ENCODE measurements around the gene PDE4D.

DNA sequence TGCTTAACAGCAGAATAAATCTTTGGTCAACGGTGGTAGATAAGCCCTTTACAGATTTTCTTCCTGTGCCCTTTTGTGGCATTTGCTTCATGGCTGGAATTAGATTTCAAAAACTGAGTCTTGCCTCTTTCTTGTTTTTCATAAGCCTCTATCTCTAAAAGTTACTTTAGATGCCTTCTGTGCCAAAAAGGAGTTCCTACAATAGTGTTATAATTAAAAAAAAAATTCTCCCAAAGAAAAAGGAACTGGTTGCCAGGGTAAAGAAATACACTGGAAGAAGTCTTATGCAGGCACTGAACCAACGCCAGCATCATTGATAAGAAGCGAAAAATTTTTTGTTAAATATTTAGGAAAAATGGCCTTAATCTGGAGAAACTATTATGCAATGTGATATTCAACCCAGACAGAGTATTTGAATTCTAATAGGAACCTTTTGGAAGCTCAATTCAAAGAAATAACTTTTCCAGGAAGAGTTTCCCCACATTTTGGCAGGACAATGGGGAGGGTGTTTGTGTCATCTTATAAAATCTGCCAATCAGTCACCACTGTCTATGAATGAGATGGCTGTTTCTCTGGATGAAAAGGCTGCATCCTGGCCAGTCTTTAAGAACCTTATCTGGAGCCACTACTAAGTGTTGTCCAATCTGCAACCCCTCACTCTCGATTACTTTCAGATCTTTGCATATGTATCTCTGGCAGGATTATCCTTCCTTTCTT lies 608.1 kb downstream of the PDE4D start:
- TF ChIP-seq BHLHE40 (IDR thresholded peaks at IDR 0.05; ENCODE audit: borderline replicate concordance) (no peak), L3MBTL2 (conservative IDR thresholded peaks at IDR 0.05) (no peak), FOXK2 (IDR thresholded peaks at IDR 0.05) (no peak), TARDBP (IDR thresholded peaks at IDR 0.05) (no peak), SUZ12 (IDR thresholded peaks at IDR 0.05) (no peak), FOXM1 (IDR thresholded peaks at IDR 0.05; ENCODE audit: borderline replicate concordance) (no peak), SP1 (IDR thresholded peaks at IDR 0.05) (no peak), ARNT (IDR thresholded peaks at IDR 0.05) (no peak), FOXA1 (IDR thresholded peaks at IDR 0.05) (no peak), ZNF384 (IDR thresholded peaks at IDR 0.05) (no peak), ELF4 (IDR thresholded peaks at IDR 0.05) (no peak), LEF1 (IDR thresholded peaks at IDR 0.05; ENCODE audit: borderline replicate concordance) (no peak), HDGF (IDR thresholded peaks at IDR 0.05; ENCODE audit: borderline replicate concordance) (no peak)

Data from HEK293T (cell line).